GM20000 (cell line): Measurements from ENCODE around the gene HSPB2.

Experiments used
- DNase-seq: peaks from one replicate; pipeline ENCODE4 v3.0.0; 2012; ENCODE audit warnings: low spot score
- CTCF ChIP-seq: IDR thresholded peaks from 2 replicates; pipeline ENCODE4 v1.5.1; 2012; ENCODE audit warnings: mild to moderate bottlenecking, control low read depth; ENCODE audit errors: extremely low read depth, missing control alignments

The HSPB2 gene

GRCh38 chr11:111908639-111909305 is 3.8 kb upstream of the HSPB2 start:
- no peak for DNase-seq
- TF ChIP-seq CTCF = no peak

GRCh38 chr11:111909378-111909777 is 3.2 kb upstream of the HSPB2 start:
- no peak for TF ChIP-seq CTCF
- no peak for DNase-seq

- no peak for TF ChIP-seq CTCF
- DNase-seq = no peak
Observed at GRCh38 chr11:111910676-111911562, 1.6 kb upstream of the HSPB2 start.

- no peak for DNase-seq
- TF ChIP-seq CTCF = no peak
Observed at GRCh38 chr11:111911563-111912401, 752 bp upstream of the HSPB2 start, which contains the start of gene CRYAB. CRYAB (minus strand) TSS chr11:111911770; CDS start chr11:111911724, 46 bp downstream.

- TF ChIP-seq CTCF = no peak
- no peak for DNase-seq
Observed at GRCh38 chr11:111913031-111913861, 712 bp downstream of the HSPB2 start.

- DNase-seq = no peak
- no peak for TF ChIP-seq CTCF
Observed at GRCh38 chr11:111913997-111914396, 1.5 kb downstream of the HSPB2 start.
